Adrenal gland (tissue), 5 donors: Measurements from ENCODE around the gene ENOX1.

ENCODE experiments used
- CTCF ChIP-seq, 6 experiments: fragments of 450-650 bp in 4 of 6; fragments of 200-600 bp in 2 of 6; sonication (generic) in 1 of 6; IDR thresholded peaks; 1 replicate in 5 of 6; 2 replicates in 1 of 6; pipeline versions ENCODE4 v1.5.1 to v1.8.0; 2016 to 2021; ENCODE audit warnings: antibody characterized with exemption in 6 of 6, mild to moderate bottlenecking in 2 of 6, moderate library complexity in 1 of 6
- POLR2A ChIP-seq, 2 donors: fragments of 450-650 bp; IDR thresholded peaks; one replicate each; pipeline ENCODE4 v1.6.1; 2017; ENCODE audit warnings: antibody characterized with exemption in 2 of 2, mild to moderate bottlenecking in 2 of 2, moderate library complexity in 1 of 2
- donor health status: DM: no; HTN: no; CAD: no.

DNA sequence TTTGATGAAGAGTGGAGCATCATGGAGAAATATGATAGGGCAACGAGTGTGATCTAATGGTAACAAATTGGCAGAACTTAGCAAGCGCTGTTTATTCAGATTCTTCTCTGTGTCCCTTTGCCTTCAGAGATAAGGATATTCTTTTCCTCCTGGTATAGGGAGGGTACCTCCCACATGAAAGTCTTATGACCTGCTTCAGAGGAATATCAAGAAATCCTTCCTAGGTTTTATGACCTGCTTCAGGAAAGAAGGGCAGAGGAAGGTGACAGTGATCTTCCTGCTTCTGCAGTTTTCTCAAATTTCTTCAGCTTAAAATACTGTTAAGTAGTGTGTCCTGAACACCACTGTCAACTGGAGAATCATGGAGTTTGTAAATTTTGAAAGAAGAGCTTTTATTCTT is 619.0 kb downstream of the ENOX1 start:
- no peak for TF ChIP-seq POLR2A (IDR thresholded peaks at IDR 0.05)
- no peak for TF ChIP-seq CTCF (IDR thresholded peaks at IDR 0.05)
